OCI-LY3 (cell line): Measurements from ENCODE around the gene PPP1R12B.
"Not testable (repeated sequence)": the region's sequence is repeated elsewhere in the genome, so short reads cannot be mapped to it uniquely, and the experiment has no call there.

Experiments used
- CTCF ChIP-seq: fragments of 200-600, 300-600 bp; sonication (generic); IDR thresholded peaks from 2 replicates; pipeline ENCODE4 v1.5.1; 2014; ENCODE audit warnings: antibody characterized with exemption, low read length, low read depth
- EZH2phosphoT487 ChIP-seq: fragments of 200-600 bp; shearing (Covaris generic); IDR thresholded peaks from 2 replicates; pipeline ENCODE4 v1.6.1; 2018; ENCODE audit warnings: antibody characterized with exemption, mixed run types, low read depth

- not testable (repeated sequence) for TF ChIP-seq CTCF, EZH2phosphoT487
Observed at GRCh38 chr1:202466339-202466738, 117.8 kb downstream of the PPP1R12B start.
